MV-4-11 (cell line): Measurements from ENCODE around the gene CIZ1.
"Not testable (repeated sequence)": the region's sequence is repeated elsewhere in the genome, so short reads cannot be mapped to it uniquely, and the experiment has no call there.

Source experiments
- DNase-seq: peaks from one replicate; lab custom pipeline; 2025; lab: John Stamatoyannopoulos, UW

CIZ1 gene

GRCh38 chr9:128190013-128190412 is 1.4 kb downstream of the CIZ1 start:
- DNase-seq: no peak

DNA sequence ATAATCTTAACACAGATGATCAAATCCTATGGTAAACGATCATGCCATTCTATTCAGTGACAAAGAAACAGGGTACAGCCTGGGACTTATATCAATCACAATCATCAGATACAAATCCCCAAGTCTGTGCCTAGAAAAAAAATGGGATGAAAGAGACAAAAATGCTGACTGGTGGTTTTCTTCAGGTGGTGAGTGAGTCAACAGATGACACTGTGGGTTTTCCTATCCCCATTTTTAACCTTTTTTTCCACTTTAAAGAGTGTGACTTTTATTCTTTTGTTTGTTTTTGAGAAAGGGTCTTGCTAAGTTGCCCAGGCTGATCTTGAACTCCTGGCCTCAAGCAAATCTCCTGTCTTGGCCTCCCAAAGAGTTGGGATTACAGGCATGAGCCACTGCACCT is 3.2 kb downstream of the CIZ1 start:
- DNase-seq: no peak

DNA sequence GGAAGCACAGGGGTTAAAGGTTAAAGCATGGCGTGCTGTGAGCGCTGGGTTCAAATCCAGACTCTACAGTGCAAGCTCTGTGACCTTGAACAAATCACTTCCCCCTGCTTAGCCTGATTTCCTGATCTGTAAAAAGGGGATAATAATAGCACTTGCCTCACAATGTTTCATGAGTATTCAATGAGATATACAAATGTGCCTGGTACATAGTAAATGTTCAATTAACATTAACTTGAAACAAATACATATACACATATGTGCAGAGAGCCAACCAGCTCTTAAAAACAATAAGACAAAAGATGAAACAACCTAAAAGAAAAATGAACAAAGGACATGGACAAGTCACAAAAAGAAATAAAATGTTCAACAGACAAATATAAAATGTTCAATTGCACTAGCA is 4.0 kb downstream of the CIZ1 start:
- DNase-seq: no peak

GRCh38 chr9:128185979-128186965 is 5.1 kb downstream of the CIZ1 start:
- DNase-seq: no peak

- DNase-seq: no peak
Observed at GRCh38 chr9:128182893-128183588, 8.3 kb downstream of the CIZ1 start.

- not testable (repeated sequence) for DNase-seq
Observed at GRCh38 chr9:128181480-128181879, 9.9 kb downstream of the CIZ1 start.

DNA sequence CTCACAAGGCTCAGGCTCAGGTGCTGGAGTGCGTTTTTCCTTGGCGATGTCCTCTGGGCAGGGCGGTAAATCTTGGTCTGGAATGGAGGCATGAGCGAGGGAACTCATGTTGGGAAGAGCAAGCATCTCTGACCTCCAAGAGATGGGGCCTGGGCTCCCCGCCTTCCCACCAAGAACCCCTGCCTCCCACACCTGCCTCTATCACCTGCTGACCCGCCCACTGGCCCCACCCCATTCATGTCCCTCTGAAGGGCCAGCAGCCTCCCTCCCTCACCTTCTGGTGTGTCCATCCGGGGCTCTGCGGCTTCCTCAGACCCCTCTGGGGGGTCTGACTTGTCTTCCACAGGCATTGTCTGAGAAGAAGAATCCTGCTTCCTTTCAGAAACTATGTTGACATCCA is 10.9 kb downstream of the CIZ1 start:
- DNase-seq: no peak

- DNase-seq: no peak
Observed at GRCh38 chr9:128180001-128180400, 11.4 kb downstream of the CIZ1 start.

- no peak for DNase-seq
Observed at GRCh38 chr9:128178806-128179431, 12.5 kb downstream of the CIZ1 start.

DNA sequence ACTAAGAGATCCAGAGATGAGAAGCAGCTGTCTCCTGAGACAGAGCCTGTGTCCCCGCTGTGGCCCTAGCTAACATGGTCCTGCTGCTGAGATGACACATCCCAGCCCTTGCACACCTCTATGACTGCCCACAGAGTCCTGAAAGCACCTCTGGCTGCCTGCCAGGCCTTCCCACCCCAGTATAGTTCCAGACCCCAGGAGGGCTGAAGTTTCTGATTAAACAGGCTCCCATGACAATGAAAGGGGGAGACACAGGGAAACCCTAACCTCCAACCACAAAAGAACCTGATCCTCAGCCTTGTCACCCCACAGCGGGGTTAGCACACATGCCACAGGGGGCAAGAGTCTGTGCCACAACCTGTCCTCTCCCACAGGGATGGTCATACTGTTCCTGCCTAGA is 15.6 kb downstream of the CIZ1 start:
- DNase-seq: no peak

DNA sequence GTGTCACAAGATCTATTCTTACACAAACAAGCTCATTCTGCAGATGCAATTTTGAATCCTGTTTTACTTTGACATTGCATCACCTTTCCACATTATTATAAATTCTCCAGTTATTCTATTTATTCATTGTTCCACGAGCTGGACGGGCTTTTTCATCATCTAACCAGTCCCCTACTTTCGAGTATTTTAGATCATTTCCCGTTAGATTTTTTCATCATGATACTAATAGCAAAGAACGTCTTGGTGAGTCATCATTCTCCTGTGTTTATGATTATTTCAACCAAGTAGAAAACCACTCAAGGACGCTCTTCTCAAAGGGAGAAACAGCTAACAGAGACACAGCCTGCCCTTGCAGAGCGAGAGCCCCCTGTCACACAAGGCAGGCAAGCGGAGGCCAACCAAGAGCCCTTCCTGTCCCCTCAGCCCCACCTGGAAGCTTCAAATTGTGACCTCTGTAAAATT is 16.2 kb downstream of the CIZ1 start:
- no peak for DNase-seq

- DNase-seq: no peak
Observed at GRCh38 chr9:128174062-128174461, 17.3 kb downstream of the CIZ1 start.

DNA sequence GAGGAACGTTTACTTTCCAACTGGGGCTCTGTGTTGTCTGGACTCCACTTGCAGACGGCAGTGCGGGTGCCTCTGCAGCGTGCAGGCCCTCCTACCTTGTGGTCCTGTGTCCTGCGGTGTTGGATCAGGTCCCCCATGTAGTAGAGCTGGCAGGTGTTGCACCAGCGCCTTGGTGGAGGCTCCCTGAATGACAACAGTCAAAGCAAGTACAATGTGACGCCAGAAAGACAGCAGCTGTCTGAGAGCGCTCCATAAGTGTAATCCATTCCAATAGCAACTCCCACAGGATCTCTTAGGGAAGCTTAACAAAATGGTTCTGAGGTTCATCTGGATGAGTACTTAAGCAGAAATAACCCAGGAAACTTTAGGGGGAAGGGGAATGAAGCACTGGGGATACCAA is 21.4 kb downstream of the CIZ1 start:
- DNase-seq: no peak

GRCh38 chr9:128169492-128169891 is 21.9 kb downstream of the CIZ1 start:
- no peak for DNase-seq

GRCh38 chr9:128168731-128169308 is 22.6 kb downstream of the CIZ1 start:
- no peak for DNase-seq

GRCh38 chr9:128167209-128167608 is 24.2 kb downstream of the CIZ1 start:
- no peak for DNase-seq

GRCh38 chr9:128166169-128166568 is 25.2 kb downstream of the CIZ1 start:
- no peak for DNase-seq

GRCh38 chr9:128164307-128164885 is 27.0 kb downstream of the CIZ1 start:
- peak; percentile 25 for DNase-seq

DNA sequence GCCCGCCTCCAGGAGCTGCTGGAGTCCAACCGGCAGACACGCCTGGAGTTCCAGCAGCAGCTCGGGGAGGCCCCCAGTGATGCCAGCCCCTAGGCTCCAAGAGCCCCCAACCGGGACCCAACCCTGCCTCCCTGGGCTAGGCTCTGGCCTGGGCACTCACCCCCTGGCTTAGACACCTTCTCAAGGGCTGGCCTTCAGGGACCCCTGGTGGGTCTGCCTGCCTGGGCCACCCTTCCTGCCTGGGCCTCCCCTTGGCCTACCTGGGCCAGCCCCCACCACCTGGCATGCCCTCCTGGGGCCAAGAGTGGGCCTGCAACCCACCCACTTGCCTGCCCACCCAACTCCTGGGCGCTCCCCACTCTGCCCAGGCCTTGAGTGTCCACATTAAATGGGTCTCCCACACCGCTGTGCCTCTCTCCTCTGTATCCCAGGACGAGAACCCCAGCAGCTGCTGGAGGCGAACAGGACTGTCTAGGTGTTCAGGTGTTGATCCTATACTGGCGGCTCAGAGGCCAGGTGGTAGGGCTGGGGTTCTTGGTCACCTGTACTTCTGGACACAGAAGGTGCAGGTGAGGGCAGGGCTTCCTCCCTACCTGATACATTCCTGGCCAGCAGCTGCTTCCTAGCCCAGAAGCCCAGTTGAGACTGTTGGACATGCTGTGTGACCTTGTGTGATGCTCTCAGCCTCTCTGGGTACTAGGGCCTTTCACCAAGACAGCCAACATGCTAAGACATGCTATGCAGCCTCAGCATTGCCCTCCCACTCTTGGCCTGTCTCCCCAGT is 27.7 kb downstream of the CIZ1 start:
- no peak for DNase-seq

DNA sequence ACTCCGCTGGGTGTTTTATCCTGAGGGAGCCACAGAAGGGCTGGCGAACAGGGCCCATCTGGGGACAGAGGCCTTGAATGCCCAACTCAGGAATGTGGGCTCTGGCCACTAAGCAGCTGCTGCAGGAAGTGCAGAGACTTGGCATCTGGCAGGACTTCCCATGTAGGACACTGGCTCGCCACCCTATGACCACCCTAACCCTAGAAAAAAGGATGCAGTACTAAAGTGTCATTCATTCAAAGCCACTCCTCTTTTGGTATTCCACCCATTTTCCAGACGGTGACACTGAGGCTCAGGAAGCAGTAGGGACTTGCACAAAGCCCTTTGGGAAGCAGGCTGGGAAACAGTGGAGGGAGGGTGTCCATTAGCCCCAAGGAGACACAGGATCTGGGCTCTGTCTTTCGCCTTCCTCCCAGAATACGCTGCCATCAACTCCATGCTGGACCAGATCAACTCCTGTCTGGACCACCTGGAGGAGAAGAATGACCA is 28.3 kb downstream of the CIZ1 start:
- no peak for DNase-seq
